ENCODE measurements around the gene MATK.

DNA sequence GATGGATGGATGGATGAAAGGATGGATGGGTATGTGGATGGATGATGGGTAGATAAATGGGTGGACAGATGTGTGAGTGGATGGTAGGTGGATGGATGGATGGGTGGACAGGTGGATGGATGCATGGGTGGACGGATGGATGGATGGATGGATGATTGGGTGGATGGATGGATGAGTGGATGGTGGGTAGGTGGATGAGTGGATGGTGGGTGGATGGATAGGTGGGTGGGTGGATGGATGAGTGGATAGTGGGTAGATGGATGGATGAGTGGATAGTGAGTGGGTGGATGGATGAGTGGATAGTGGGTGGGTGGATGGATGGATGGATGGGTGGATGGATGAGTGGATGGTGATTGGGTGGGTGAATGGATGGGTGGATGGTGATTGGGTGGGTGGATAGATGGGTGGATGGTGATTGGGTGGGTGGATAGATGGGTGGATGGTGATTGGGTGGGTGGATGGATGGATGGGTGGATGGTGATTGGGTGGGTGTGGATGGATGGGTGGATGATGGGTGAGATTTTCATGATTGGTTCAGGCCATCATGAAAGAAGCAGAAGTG lies 9.6 kb downstream of the MATK start:
- TF ChIP-seq EZH2phosphoT487 (IDR thresholded peaks at IDR 0.05; ENCODE audit: insufficient read depth, low read depth) (no peak), EZH2 (IDR thresholded peaks at IDR 0.05; ENCODE audit: insufficient read depth, poor library complexity, severe bottlenecking) (no peak)

All from GM23248 (cell line).